Mesothelial cell of epicardium (in vitro differentiated cells): ENCODE results near the gene BPIFB4. TPM values are rescaled to one million over a fixed set of nuclear protein-coding genes. Genes with fewer than 3 reads are reported as not detected.
"Not testable (repeated sequence)": the region's sequence is repeated elsewhere in the genome, so short reads cannot be mapped to it uniquely, and the experiment has no call there.

Source experiments
- DNase-seq, 2 experiments: peaks; one replicate each; pipeline ENCODE4 v3.0.0; 2021; ENCODE audit warnings: low spot score in 2 of 2; ENCODE audit not compliant: unreplicated experiment in 2 of 2
- H3K27ac Mint-ChIP-seq: 2 replicates; pipeline ENCODE4 v1.8.0; 2021; ENCODE audit warnings: mixed read lengths
- H3K27me3 Mint-ChIP-seq: 2 replicates; pipeline ENCODE4 v1.8.0; 2021; ENCODE audit warnings: low read depth, mixed read lengths
- H3K36me3 Mint-ChIP-seq: 2 replicates; pipeline ENCODE4 v1.8.0; 2021; ENCODE audit warnings: mixed read lengths
- H3K4me1 Mint-ChIP-seq: 2 replicates; pipeline ENCODE4 v1.8.0; 2021; ENCODE audit warnings: mixed read lengths
- H3K4me3 Mint-ChIP-seq: 2 replicates; pipeline ENCODE4 v1.8.0; 2021; ENCODE audit warnings: mild to moderate bottlenecking, moderate library complexity, mixed read lengths
- H3K9me3 Mint-ChIP-seq: 2 replicates; pipeline ENCODE4 v1.8.0; 2021; ENCODE audit warnings: mixed read lengths
- total RNA-seq: library from RNA; stranded (reverse); gene quantifications from 3 replicates; pipeline ENCODE4 v1.2.1, GENCODE V29; 2021
- TF ChIP-seq, protein P1 (sequence below): fragments of 200-600 bp; sonication (generic); IDR thresholded peaks from one replicate; pipeline ENCODE4 v1.5.0; 2021; ENCODE audit warnings: antibody characterized with exemption; ENCODE audit not compliant: unreplicated experiment

BPIFB4 gene
- total RNA-seq, 1 donor from 2014 or later = not detected

DNA sequence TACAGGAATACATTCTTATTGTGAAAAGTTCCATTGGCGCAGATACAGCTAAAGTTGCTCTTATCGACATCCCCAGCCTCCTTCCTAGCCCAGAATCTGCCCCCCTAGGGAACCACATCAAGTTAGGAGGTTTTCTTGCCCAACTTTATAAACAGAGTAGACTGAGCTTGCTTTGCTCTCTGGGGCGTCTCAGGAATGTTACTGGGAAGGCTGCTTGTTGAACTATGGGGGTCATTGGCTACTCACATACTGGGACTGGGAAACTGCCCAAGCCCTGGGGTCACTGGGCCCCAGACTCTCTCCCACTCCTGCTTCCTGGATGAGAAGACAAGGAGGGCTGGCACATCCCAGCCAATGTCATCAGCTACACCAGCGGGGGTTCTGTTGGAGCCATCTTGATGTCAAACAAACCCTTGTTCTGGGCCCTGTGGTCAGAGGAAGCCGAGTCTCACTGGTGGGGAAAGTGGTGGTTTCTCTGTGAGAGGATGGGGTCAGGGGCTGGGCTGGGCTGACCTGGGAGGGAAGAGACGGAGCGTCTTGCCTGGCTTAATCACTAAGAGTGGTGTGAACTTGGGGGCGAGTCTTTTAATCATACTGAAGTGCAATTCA is 26.0 kb downstream of the BPIFB4 start:
- no peak overlapping the region for H3K4me3 Mint-ChIP-seq
- H3K9me3 Mint-ChIP-seq = no peaks in the 10 kb centered on the region
- TF ChIP-seq, protein P1, sequence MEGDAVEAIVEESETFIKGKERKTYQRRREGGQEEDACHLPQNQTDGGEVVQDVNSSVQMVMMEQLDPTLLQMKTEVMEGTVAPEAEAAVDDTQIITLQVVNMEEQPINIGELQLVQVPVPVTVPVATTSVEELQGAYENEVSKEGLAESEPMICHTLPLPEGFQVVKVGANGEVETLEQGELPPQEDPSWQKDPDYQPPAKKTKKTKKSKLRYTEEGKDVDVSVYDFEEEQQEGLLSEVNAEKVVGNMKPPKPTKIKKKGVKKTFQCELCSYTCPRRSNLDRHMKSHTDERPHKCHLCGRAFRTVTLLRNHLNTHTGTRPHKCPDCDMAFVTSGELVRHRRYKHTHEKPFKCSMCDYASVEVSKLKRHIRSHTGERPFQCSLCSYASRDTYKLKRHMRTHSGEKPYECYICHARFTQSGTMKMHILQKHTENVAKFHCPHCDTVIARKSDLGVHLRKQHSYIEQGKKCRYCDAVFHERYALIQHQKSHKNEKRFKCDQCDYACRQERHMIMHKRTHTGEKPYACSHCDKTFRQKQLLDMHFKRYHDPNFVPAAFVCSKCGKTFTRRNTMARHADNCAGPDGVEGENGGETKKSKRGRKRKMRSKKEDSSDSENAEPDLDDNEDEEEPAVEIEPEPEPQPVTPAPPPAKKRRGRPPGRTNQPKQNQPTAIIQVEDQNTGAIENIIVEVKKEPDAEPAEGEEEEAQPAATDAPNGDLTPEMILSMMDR = no peak
- no peaks in the 10 kb centered on the region for H3K36me3 Mint-ChIP-seq
- H3K27me3 Mint-ChIP-seq = peaks cover 19% of the 10 kb centered on the region
- DNase-seq = no peak
- H3K27ac Mint-ChIP-seq = no peak overlapping the region
- no peaks in the 10 kb centered on the region for H3K4me1 Mint-ChIP-seq

DNA sequence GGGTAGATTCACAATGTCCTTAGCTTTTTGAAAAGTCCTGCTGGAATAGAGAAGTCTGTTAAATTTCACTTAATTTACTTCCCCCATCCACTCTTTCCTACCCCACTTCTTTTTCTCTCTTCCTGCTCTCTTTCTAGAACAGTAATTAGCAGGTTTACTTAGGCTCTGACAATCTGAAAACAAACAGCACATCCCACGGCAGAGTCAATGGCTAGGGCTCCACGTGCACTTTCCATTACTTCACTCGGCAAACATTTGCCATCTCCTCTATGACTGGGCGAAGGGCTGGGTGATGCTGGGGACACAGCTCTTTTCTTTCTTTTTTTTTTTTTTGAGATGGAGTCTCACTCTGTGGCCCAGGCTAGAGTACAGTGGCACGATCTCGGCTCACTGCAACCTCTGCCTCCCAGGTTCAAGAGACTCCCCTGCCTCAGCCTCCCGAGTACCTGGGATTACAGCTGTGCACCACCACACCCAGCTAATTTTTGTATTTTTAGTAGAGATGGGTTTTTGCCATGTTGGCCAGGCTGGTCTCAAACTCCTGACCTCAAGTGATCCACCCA is 26.7 kb downstream of the BPIFB4 start:
- not testable (repeated sequence) for H3K9me3 Mint-ChIP-seq, DNase-seq, H3K4me1 Mint-ChIP-seq, H3K4me3 Mint-ChIP-seq, H3K27ac Mint-ChIP-seq, H3K36me3 Mint-ChIP-seq
- H3K27me3 Mint-ChIP-seq = peaks cover 18% of the 10 kb centered on the region

DNA sequence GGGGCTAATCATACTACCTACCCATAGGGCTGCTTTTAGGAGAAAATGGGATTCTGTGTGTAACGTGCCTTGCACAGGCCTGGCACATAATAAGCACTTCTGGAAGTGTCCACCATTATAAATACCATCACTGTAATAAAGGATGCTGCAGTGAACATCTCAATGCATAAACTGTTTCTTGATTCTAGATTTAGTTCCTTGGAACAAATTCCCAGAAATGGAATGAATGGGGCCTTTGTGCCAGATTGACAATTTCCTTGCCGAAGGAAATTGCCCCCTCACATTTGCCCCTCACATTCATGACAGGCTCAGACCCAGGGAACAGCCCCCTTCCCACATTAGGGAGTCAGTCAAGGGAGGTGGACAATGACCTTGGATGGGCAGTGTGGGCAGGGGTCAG is 29.2 kb downstream of the BPIFB4 start:
- Mint-ChIP-seq H3K4me3 (no peak overlapping the region), H3K36me3 (no peaks in the 10 kb centered on the region), H3K27me3 (peaks cover 22% of the 10 kb centered on the region), H3K4me1 (no peaks in the 10 kb centered on the region), H3K27ac (no peak overlapping the region), H3K9me3 (no peaks in the 10 kb centered on the region)
- TF ChIP-seq, protein P1 = no peak
- no peak for DNase-seq

DNA sequence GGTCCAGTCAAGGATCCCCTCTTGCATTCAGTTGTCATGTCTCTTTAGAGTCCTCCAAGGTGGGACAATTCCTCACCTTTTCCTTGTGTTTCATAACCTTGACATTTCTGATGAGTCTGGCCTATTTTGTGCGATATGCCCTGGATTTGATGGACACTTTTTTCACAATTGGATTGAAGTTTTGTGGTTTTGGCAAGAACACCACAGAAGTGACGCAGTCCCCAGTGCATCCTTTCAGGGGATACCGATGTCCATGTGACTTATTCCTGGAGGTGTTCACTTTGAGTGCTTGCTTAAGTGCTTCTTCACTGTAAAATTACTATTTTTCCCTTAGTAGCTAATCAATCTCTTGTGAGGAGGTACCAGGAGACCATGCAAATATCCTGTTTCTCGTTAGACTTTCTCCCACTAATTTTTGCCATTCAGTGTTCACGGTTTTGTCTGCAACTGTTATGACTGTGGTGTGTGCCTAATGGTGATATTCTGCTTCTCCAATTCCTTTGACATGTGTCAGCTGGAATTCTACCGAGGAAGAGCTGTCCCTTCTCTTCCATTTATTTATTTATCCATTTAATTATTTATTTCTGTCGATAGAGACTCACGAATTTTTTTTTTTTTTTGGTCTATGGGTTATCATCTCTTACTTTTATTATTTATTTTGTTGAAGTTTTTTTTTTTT is 30.8 kb downstream of the BPIFB4 start:
- Mint-ChIP-seq H3K27ac (no peak overlapping the region), H3K9me3 (peaks cover 4% of the 10 kb centered on the region), H3K36me3 (no peaks in the 10 kb centered on the region), H3K27me3 (peaks cover 14% of the 10 kb centered on the region), H3K4me3 (no peak overlapping the region), H3K4me1 (no peaks in the 10 kb centered on the region)
- no peak for DNase-seq
- TF ChIP-seq, protein P1 = no peak

DNA sequence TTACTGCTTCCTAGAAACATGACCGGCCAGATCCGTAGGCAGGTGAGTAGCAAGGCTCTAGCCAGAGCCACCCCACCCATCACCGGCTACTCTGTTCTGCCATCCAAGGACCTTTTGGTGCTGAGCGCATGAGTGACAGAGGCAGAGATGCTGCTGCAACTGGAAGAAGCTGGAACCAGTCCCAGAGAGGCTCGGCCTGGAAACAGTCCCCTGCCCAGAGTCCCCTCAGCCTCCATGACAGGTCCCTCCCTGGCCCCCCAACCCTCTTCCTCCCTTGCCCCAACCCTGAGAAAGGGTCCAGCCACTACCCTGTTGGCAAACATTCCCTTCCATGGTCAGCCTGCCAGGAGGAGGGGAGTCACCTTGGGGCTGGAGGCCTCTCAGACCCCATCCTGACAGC is 31.9 kb downstream of the BPIFB4 start:
- peaks cover 8% of the 10 kb centered on the region for H3K27me3 Mint-ChIP-seq
- H3K27ac Mint-ChIP-seq = no peak overlapping the region
- no peak for DNase-seq
- H3K4me3 Mint-ChIP-seq = no peak overlapping the region
- TF ChIP-seq, protein P1 = no peak
- H3K4me1 Mint-ChIP-seq = no peaks in the 10 kb centered on the region
- H3K9me3 Mint-ChIP-seq = peaks cover 4% of the 10 kb centered on the region
- H3K36me3 Mint-ChIP-seq = no peaks in the 10 kb centered on the region
